IPS-15b (cell line): ENCODE measurements around the gene PA2G4.
"Not testable (repeated sequence)": the region's sequence is repeated elsewhere in the genome, so short reads cannot be mapped to it uniquely, and the experiment has no call there.

Experiments used
- H3K27me3 ChIP-seq: one replicate; pipeline ENCODE4 v1.6.1; 2013; ENCODE audit warnings: low read length; ENCODE audit not compliant: control insufficient read depth, insufficient read depth
- H3K36me3 ChIP-seq: one replicate; pipeline ENCODE4 v1.6.1; 2013; ENCODE audit warnings: low read length; ENCODE audit not compliant: control insufficient read depth, insufficient read depth
- H3K4me1 ChIP-seq: one replicate; pipeline ENCODE4 v1.6.1; 2013; ENCODE audit warnings: mild to moderate bottlenecking, low read length; ENCODE audit not compliant: control insufficient read depth, insufficient read depth
- H3K4me3 ChIP-seq: one replicate; pipeline ENCODE4 v1.5.1; 2013; ENCODE audit warnings: low read depth, low read length
- H3K9ac ChIP-seq: one replicate; pipeline ENCODE4 v1.6.1; 2013; ENCODE audit warnings: low read depth, mild to moderate bottlenecking, low read length
- H3K9me3 ChIP-seq: one replicate; pipeline ENCODE4 v1.6.1; 2013; ENCODE audit warnings: mild to moderate bottlenecking, low read length; ENCODE audit not compliant: control insufficient read depth, insufficient read depth

Gene PA2G4

GRCh38 chr12:56146492-56147460 is 42.4 kb downstream of the PA2G4 start:
- H3K27me3 ChIP-seq, result no peaks in the 10 kb centered on the region
- H3K4me3 ChIP-seq, result no peak overlapping the region
- peaks cover 22% of the 10 kb centered on the region for H3K36me3 ChIP-seq
- no peaks in the 10 kb centered on the region for H3K9me3 ChIP-seq
- H3K9ac ChIP-seq, result no peak overlapping the region
- no peaks in the 10 kb centered on the region for H3K4me1 ChIP-seq

- Histone ChIP-seq H3K9me3 (no peaks in the 10 kb centered on the region), H3K36me3 (peaks cover 10% of the 10 kb centered on the region), H3K4me3 (no peak overlapping the region), H3K4me1 (peaks cover 2% of the 10 kb centered on the region), H3K9ac (no peak overlapping the region), H3K27me3 (no peaks in the 10 kb centered on the region)
Measured at GRCh38 chr12:56150563-56150962, 46.2 kb downstream of the PA2G4 start.

GRCh38 chr12:56151672-56152131 is 47.3 kb downstream of the PA2G4 start:
- no peaks in the 10 kb centered on the region for H3K9me3 ChIP-seq
- peaks cover 2% of the 10 kb centered on the region for H3K4me1 ChIP-seq
- peak overlapping the region; percentile 89 for H3K9ac ChIP-seq
- peak overlapping the region; percentile 82 for H3K4me3 ChIP-seq
- no peaks in the 10 kb centered on the region for H3K27me3 ChIP-seq
- H3K36me3 ChIP-seq, result peaks cover 14% of the 10 kb centered on the region

DNA sequence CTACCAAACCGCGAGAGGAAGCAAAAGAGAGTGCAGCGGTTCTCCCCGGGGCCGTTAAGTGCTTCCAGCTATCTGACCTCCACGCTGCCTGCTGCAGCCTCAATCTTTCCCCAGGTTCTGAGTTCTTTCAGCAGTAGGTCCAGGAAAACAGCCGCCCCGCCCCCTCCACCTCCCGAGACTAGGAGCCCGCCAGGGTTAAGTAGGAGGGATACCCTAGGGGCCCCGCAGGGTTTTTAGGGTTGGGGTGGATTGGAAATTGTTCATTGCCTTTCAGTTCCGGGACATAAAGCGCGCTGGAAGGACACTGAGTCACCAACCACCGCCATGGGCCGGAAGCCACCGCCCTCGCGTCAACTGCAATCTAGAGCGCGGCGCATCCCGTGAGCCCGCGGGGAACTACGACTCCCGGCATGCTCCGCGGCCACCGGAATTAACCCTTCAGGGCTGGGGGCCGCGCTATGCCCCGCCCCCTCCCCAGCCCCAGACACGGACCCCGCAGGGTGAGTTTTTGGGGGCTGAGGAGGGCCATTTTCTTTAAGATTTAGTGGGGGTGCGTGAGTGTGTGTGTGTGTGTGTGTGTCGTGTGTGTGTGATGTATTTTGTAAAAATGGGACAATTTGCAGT is 47.9 kb downstream of the PA2G4 start, which contains the start of gene MYL6B:
Gene MYL6B (plus strand): TSS at position 456 of the 624 bp plus-strand sequence. CDS start 1,332 bp downstream, outside the sequence.
- Histone ChIP-seq H3K27me3 (no peaks in the 10 kb centered on the region), H3K4me3 (peak within 1 kb of the TSS; percentile 82), H3K9me3 (no peaks in the 10 kb centered on the region), H3K36me3 (peaks cover 14% of the 10 kb centered on the region), H3K4me1 (peaks cover 3% of the 10 kb centered on the region), H3K9ac (peak within 1 kb of the TSS; percentile 89)

- Histone ChIP-seq H3K27me3 (no peaks in the 10 kb centered on the region), H3K9me3 (no peaks in the 10 kb centered on the region), H3K9ac (peak overlapping the region; percentile 81), H3K36me3 (peaks cover 14% of the 10 kb centered on the region), H3K4me3 (peak overlapping the region; percentile 82), H3K4me1 (peaks cover 4% of the 10 kb centered on the region)
Measured at GRCh38 chr12:56152756-56153677, 48.7 kb downstream of the PA2G4 start.

DNA sequence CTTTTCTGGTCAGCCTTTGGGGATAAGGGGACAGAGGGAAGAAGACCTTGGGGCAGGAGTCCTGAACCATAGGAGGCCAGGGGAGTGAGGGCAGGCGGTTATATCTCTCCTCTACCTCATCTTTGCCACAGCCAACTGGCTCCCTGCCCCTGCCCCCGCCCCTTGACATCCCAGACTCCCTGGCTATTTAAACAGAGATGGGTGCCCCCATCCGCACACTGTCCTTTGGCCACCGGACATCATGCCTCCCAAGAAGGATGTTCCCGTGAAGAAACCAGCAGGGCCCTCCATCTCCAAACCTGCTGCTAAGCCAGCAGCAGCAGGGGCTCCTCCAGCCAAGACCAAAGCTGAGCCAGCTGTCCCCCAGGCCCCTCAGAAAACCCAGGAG is 49.3 kb downstream of the PA2G4 start:
- H3K36me3 ChIP-seq, result peaks cover 14% of the 10 kb centered on the region
- H3K9ac ChIP-seq, result no peak overlapping the region
- H3K9me3 ChIP-seq, result no peaks in the 10 kb centered on the region
- no peaks in the 10 kb centered on the region for H3K27me3 ChIP-seq
- H3K4me1 ChIP-seq, result peaks cover 4% of the 10 kb centered on the region
- H3K4me3 ChIP-seq, result peak overlapping the region; percentile 82

- H3K27me3 ChIP-seq, result no peaks in the 10 kb centered on the region
- no peaks in the 10 kb centered on the region for H3K9me3 ChIP-seq
- no peak overlapping the region for H3K9ac ChIP-seq
- H3K4me3 ChIP-seq, result no peak overlapping the region
- peaks cover 14% of the 10 kb centered on the region for H3K36me3 ChIP-seq
- peaks cover 4% of the 10 kb centered on the region for H3K4me1 ChIP-seq
Measured at GRCh38 chr12:56154246-56154771, 50.0 kb downstream of the PA2G4 start.

- peaks cover 19% of the 10 kb centered on the region for H3K36me3 ChIP-seq
- H3K9me3 ChIP-seq, result no peaks in the 10 kb centered on the region
- H3K4me1 ChIP-seq, result peaks cover 4% of the 10 kb centered on the region
- no peak overlapping the region for H3K9ac ChIP-seq
- H3K27me3 ChIP-seq, result no peaks in the 10 kb centered on the region
- H3K4me3 ChIP-seq, result no peak overlapping the region
Measured at GRCh38 chr12:56154818-56155217, 50.5 kb downstream of the PA2G4 start.

DNA sequence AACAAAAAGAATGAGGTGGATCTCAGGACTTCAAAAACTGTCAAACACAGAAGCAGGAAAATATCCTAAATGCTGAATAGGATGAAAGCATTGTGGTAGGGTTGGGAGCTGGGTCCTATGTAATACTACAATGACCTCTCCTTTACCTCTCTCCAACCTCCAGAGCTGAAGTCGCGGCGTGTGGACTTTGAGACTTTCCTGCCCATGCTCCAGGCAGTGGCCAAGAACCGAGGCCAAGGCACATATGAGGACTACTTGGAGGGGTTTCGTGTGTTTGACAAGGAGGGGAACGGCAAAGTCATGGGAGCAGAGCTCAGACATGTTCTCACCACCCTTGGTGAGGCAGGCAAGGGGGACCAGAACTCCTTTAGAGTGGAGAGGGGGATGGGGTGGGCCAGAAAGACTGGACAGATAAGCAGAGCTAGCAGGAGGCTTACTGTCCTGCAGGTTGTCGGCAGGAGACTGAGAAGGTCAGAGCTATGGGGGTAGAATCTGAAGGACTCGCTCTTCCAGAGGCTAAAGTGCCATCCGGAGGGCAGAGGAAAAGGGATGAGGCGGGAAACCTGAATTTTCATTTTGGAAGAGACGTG is 51.0 kb downstream of the PA2G4 start:
- H3K36me3 ChIP-seq, result peaks cover 24% of the 10 kb centered on the region
- no peaks in the 10 kb centered on the region for H3K27me3 ChIP-seq
- no peak overlapping the region for H3K4me3 ChIP-seq
- no peak overlapping the region for H3K9ac ChIP-seq
- peaks cover 8% of the 10 kb centered on the region for H3K4me1 ChIP-seq
- no peaks in the 10 kb centered on the region for H3K9me3 ChIP-seq

DNA sequence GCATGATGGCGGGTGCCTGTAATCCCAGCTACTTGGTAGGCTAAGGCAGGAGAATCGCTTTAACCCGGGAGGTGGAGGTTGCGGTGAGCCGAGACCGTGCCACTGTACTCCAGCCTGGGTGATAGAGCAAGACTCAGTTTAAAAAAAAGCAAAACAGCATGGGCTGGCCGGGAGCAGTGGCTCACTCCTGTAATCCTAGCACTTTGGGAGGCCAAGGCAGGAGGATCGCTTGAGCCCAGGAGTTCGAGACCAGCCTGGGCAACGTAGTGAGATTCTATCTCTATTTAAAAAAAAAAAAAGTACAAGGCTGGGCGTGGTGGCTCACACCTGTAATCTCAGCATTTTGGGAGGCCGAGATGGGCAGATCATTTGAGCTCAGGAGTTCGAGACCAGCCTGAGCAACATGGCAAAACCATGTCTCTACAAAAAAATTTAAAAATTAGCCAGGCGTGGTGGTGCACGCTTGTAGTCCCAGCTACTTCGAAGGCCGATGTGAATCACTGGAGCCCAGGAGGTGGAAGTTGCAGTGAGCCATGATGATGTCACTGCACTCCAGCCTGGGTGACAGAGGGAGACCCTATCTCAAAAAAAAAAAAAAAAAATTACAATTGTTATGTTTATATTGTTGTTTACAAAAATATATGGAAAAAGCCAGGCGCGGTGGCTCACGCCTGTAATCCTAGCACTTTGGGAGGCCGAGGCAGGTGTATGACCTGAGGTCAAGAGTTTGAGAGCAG is 52.3 kb downstream of the PA2G4 start:
- Histone ChIP-seq H3K36me3 (peaks cover 36% of the 10 kb centered on the region), H3K9ac (peak overlapping the region; percentile 89), H3K4me1 (peaks cover 19% of the 10 kb centered on the region), H3K4me3 (peak overlapping the region; percentile 69)
- not testable (repeated sequence) for H3K27me3 ChIP-seq, H3K9me3 ChIP-seq
